Measurements from ENCODE around the gene MAEA.

The MAEA gene

DNA sequence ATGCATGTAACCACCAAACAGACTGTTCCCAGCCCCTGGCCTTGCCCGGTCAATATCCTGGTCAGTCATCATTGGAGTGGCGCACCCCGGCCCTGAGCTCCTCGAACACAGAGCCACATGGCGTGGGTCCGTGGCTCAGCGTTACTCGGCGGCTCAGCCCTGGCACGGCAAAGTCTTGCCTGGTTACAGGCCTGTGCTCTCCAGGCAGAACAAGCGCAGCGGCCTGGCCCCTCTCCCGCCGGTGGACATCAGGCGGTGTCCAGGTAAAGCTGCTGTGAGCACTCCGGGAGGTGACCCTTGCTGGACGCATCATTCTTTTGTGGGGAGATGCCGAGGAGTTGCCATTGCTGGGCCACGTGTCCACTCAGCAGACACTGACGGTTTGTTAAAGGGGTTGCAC, 51.2 kb downstream of the MAEA start:
- FAIRE-seq: no peak
- TF ChIP-seq, protein P1, sequence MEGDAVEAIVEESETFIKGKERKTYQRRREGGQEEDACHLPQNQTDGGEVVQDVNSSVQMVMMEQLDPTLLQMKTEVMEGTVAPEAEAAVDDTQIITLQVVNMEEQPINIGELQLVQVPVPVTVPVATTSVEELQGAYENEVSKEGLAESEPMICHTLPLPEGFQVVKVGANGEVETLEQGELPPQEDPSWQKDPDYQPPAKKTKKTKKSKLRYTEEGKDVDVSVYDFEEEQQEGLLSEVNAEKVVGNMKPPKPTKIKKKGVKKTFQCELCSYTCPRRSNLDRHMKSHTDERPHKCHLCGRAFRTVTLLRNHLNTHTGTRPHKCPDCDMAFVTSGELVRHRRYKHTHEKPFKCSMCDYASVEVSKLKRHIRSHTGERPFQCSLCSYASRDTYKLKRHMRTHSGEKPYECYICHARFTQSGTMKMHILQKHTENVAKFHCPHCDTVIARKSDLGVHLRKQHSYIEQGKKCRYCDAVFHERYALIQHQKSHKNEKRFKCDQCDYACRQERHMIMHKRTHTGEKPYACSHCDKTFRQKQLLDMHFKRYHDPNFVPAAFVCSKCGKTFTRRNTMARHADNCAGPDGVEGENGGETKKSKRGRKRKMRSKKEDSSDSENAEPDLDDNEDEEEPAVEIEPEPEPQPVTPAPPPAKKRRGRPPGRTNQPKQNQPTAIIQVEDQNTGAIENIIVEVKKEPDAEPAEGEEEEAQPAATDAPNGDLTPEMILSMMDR (IDR thresholded peaks at IDR 0.05; ENCODE audit: insufficient read depth, missing control alignments): no peak
- DNase-seq (ENCODE audit: insufficient read length, low spot score): no peak

DNA sequence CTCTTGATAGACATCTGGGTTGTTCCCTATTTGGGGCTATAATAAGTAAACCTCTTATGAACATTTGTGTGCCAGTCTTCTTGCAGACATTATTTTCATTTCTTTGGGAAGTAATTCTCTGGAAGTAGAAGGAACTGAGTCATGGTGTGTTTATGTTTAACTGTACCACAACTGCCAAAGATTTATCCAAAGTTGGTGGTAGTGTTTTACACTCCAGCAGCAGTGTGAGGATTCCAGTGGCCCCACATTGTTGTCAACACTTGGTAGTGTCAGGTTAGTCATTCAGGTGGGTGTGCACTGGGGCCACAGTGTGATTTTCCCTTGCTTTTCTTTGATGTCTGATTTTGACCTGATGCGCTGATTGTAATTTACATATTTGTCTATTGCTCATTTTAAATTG, 52.3 kb downstream of the MAEA start:
- TF ChIP-seq, protein P1 (IDR thresholded peaks at IDR 0.05; ENCODE audit: insufficient read depth, missing control alignments): no peak
- DNase-seq (ENCODE audit: insufficient read length, low spot score): no peak
- no peak for FAIRE-seq

DNA sequence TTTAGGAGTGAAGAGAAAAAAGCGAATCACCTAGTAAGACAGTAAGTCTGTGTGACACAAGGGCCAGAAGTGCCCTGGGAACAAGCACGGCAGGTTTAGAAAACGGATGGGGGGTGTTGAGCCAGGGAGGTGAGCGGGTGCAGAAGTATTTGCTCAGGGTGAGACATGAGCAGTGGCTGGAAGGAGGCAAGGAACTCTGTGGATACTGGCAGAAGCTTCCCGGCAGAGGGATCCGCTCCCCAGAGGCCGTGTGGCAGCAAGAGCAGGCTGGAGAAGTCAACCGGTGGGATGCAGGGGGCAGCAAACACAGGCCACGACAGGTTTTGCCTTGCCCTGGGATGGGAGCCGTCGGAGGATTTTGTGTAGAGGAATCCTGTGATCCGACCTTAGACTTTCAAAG, 55.0 kb downstream of the MAEA start:
- DNase-seq (ENCODE audit: insufficient read length, low spot score) (no peak), FAIRE-seq (no peak)
- TF ChIP-seq, protein P1 (IDR thresholded peaks at IDR 0.05; ENCODE audit: insufficient read depth, missing control alignments): no peak

DNA sequence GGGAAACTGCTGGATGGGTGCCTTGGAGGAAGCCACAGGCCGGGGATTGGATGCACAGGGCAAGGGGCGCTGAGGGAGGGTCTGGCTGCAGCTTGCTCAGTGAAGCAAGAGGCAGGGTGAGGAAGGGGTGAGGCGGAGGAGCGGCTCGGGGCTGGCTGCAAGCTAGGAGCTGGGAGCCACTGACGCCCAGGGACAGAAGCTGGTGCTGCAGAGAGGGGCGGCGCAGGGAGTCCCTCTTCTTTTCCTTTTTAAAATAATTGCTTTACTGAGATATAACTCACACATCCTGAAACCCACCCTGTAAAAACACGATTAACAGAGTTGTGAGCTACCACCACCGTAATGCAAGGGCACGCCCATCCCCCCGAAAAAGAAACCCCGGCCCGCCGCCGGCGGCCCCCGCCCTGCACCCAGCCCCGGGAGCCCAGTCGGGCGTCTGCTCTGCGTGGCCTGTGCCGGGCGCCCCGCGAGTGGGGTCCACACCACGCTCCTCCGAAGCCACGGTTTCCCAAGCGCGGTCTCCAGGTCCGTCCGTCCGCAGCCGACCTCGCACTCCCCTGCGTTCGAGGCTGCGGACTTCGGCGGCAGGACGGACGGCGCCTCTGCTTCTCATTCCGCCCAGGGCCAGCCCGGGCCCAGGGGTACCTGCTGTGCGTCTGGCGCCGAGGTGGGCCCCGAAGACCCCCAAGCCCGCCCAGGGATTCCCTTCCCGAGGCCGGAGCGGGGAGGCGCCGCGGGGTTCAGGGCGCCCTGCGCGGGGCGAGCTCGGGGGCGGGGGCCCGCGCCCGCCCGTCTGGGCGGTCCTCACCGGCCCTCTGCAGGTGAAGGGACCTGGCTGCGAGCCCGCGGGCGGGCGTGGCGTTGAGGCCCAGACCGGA, 56.5 kb downstream of the MAEA start:
- FAIRE-seq: no peak
- DNase-seq (ENCODE audit: insufficient read length, low spot score): no peak
- TF ChIP-seq, protein P1 (IDR thresholded peaks at IDR 0.05; ENCODE audit: insufficient read depth, missing control alignments): peak; percentile 30

DNA sequence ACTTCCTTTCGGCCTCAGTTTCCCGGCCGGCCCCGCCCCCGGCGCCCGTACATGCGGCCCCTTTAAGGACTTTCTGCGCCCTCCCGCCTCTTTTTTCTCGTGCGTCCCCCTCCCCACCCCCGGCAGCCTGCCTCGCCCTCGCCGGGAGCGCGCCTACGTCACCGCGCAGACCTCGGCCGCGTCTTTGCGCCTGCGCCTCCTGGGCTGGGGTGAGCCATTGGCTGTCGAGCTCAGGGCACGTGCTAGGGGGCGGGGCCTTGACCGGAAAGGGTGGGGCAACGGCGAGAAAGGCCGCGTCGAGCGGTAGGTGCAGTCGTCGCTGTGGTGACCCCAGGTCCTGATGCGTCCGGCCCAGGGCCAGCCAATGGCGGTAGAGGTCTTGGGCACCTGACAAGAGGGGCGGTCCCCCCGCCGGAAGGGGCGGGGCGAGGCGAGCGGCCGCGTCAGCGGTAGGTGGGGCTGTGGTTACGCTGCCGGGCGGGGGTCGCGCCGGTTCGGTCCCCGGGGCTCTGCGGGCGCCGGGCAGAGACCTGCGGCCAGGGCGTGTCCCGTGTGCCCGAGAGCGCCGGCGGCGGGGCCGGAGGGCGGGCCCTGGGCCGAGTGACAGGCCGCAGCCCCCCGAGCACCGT, 57.2 kb downstream of the MAEA start, which contains the start of gene UVSSA:
Gene UVSSA, plus strand, starts transcription at position 428 of the 629 bp plus-strand sequence. CDS start 884 bp downstream, outside the sequence.
- TF ChIP-seq, protein P1 (IDR thresholded peaks at IDR 0.05; ENCODE audit: insufficient read depth, missing control alignments): no peak
- DNase-seq (ENCODE audit: insufficient read length, low spot score): peak; percentile 97
- FAIRE-seq: no peak

DNA sequence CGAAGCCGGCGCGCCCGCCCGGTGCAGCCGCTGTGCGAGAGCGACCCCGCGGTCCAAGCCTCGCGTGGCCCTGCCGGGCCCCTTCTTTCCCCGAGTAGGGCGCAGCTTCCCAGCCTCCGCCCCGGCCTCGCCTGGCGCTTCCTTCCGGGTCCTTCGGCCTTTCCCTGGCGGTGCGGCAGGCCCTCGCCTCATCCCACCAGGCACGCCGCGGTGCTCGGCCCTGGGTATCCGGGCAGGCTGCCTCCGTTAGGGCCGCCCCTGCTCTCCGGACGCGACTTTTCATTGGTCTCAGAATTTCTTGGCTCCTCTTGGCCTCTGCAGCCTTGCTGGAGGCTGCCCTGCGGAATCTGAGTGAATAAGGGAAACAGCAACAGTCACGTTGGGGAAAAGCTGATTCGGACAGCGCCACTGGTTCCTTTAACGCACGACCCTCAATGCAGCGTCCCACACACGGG, 57.7 kb downstream of the MAEA start:
- FAIRE-seq (no peak), DNase-seq (ENCODE audit: insufficient read length, low spot score) (no peak)
- TF ChIP-seq, protein P1 (IDR thresholded peaks at IDR 0.05; ENCODE audit: insufficient read depth, missing control alignments): no peak
